H9 (cell line): ENCODE data around the gene CAPN3. TPM values are rescaled to one million over a fixed set of nuclear protein-coding genes. Genes with fewer than 3 reads are reported as not detected.

Source experiments
- DNase-seq: peaks from one replicate; pipeline ENCODE4 v3.0.0-alpha.2; 2017
- H2AFZ ChIP-seq: one replicate; pipeline ENCODE4 v1.6.1; 2013; ENCODE audit warnings: mild to moderate bottlenecking, low read length, control low read depth, moderate library complexity
- H2AK5ac ChIP-seq: 2 replicates; pipeline ENCODE4 v1.6.1; 2013; ENCODE audit warnings: low read length, control low read depth, mixed read lengths; ENCODE audit not compliant: insufficient read length
- H2BK120ac ChIP-seq: one replicate; pipeline ENCODE4 v1.6.1; 2013; ENCODE audit warnings: low read depth, mild to moderate bottlenecking, low read length, control low read depth, inconsistent platforms; ENCODE audit not compliant: poor library complexity, severe bottlenecking
- H2BK12ac ChIP-seq: 2 replicates; pipeline ENCODE4 v1.6.1; 2013; ENCODE audit warnings: low read length, control low read depth, mixed read lengths, low read depth; ENCODE audit not compliant: insufficient read length
- H2BK15ac ChIP-seq: 2 replicates; pipeline ENCODE4 v1.6.1; 2013; ENCODE audit warnings: low read depth, low read length, control low read depth
- H2BK20ac ChIP-seq: one replicate; pipeline ENCODE4 v1.6.1; 2013; ENCODE audit warnings: low read depth, mild to moderate bottlenecking, low read length, control low read depth, inconsistent platforms; ENCODE audit not compliant: poor library complexity, severe bottlenecking
- H2BK5ac ChIP-seq: 2 replicates; pipeline ENCODE4 v1.6.1; 2013; ENCODE audit warnings: low read length, control low read depth, mixed read lengths; ENCODE audit not compliant: insufficient read length
- H3K14ac ChIP-seq: 2 replicates; pipeline ENCODE4 v1.6.1; 2013; ENCODE audit warnings: low read length, control low read depth; ENCODE audit not compliant: insufficient read depth
- H3K18ac ChIP-seq: 2 replicates; pipeline ENCODE4 v1.6.1; 2013; ENCODE audit warnings: low read depth, mild to moderate bottlenecking, mixed read lengths, low read length, control low read depth; ENCODE audit not compliant: insufficient read length
- H3K23ac ChIP-seq: 2 replicates; pipeline ENCODE4 v1.6.1; 2013; ENCODE audit warnings: low read length, control low read depth, mixed read lengths, low read depth; ENCODE audit not compliant: insufficient read length
- H3K23me2 ChIP-seq: 2 replicates; pipeline ENCODE4 v1.6.1; 2013; ENCODE audit warnings: low read depth, mild to moderate bottlenecking, mixed read lengths, low read length, control low read depth; ENCODE audit not compliant: insufficient read length, poor library complexity, severe bottlenecking
- H3K27ac ChIP-seq: 2 replicates; pipeline ENCODE4 v1.5.1; 2013; ENCODE audit warnings: low read length, control low read depth, mixed read lengths, low read depth; ENCODE audit not compliant: insufficient read length
- H3K27me3 ChIP-seq: 2 replicates; pipeline ENCODE4 v1.6.1; 2013; ENCODE audit warnings: low read length, control low read depth, inconsistent platforms; ENCODE audit not compliant: insufficient read depth
- H3K4ac ChIP-seq: 2 replicates; pipeline ENCODE4 v1.6.1; 2013; ENCODE audit warnings: low read depth, mild to moderate bottlenecking, control low read depth, inconsistent platforms, low read length, moderate library complexity
- H3K4me1 ChIP-seq: 2 replicates; pipeline ENCODE4 v1.6.1; 2013; ENCODE audit warnings: low read length, control low read depth, inconsistent platforms; ENCODE audit not compliant: insufficient read depth
- H3K4me2 ChIP-seq: 2 replicates; pipeline ENCODE4 v1.6.1; 2013; ENCODE audit warnings: low read length, control low read depth, mixed read lengths; ENCODE audit not compliant: insufficient read length, insufficient read depth
- H3K56ac ChIP-seq: 2 replicates; pipeline ENCODE4 v1.6.1; 2013; ENCODE audit warnings: low read depth, mild to moderate bottlenecking, mixed read lengths, low read length, control low read depth; ENCODE audit not compliant: insufficient read length
- H3K79me1 ChIP-seq: 2 replicates; pipeline ENCODE4 v1.6.1; 2013; ENCODE audit warnings: low read depth, mild to moderate bottlenecking, moderate library complexity, low read length, control low read depth, inconsistent platforms; ENCODE audit not compliant: insufficient read depth, poor library complexity, severe bottlenecking
- H3K79me2 ChIP-seq: 2 replicates; pipeline ENCODE4 v1.6.1; 2013; ENCODE audit warnings: low read length, control low read depth, inconsistent platforms; ENCODE audit not compliant: insufficient read depth
- H3K9ac ChIP-seq: 2 replicates; pipeline ENCODE4 v1.6.1; 2013; ENCODE audit warnings: low read length, control low read depth, mixed read lengths; ENCODE audit not compliant: insufficient read length; ENCODE audit errors: extremely low read depth
- H3K9me3 ChIP-seq: one replicate; pipeline ENCODE4 v1.6.1; 2013; ENCODE audit warnings: low read depth, low read length, inconsistent platforms; ENCODE audit not compliant: control insufficient read depth
- H3T11ph ChIP-seq: one replicate; pipeline ENCODE4 v1.6.1; 2013; ENCODE audit warnings: mild to moderate bottlenecking, low read length, control low read depth, inconsistent platforms
- H4K20me1 ChIP-seq: one replicate; pipeline ENCODE4 v1.6.1; 2013; ENCODE audit not compliant: control insufficient read depth, insufficient read length, insufficient read depth
- H4K5ac ChIP-seq: 2 replicates; pipeline ENCODE4 v1.6.1; 2013; ENCODE audit warnings: low read depth, mild to moderate bottlenecking, mixed read lengths, low read length, control low read depth; ENCODE audit not compliant: insufficient read length
- H4K8ac ChIP-seq: replicated peaks from 2 replicates; pipeline ENCODE4 v1.6.1; 2013; ENCODE audit warnings: low read length, control low read depth, mixed read lengths, low read depth; ENCODE audit not compliant: insufficient read length
- H4K91ac ChIP-seq: 2 replicates; pipeline ENCODE4 v1.6.1; 2013; ENCODE audit warnings: low read depth, mild to moderate bottlenecking, moderate library complexity, mixed read lengths, low read length, control low read depth; ENCODE audit not compliant: insufficient read length
- H3K27ac Mint-ChIP-seq, 3 experiments: 2 replicates in 2 of 3; 3 replicates in 1 of 3; pipeline ENCODE4 v1.8.0; 2020 to 2021; ENCODE audit warnings: mixed read lengths in 3 of 3, mild to moderate bottlenecking in 1 of 3, moderate library complexity in 1 of 3
- H3K27me3 Mint-ChIP-seq: 2 replicates; pipeline ENCODE4 v1.8.0; 2021; ENCODE audit warnings: low read depth, mild to moderate bottlenecking, moderate library complexity, mixed read lengths
- H3K36me3 Mint-ChIP-seq, 3 experiments: 2 replicates in 2 of 3; 3 replicates in 1 of 3; pipeline ENCODE4 v1.8.0; 2020 to 2021; ENCODE audit warnings: low read depth in 3 of 3, mixed read lengths in 3 of 3; ENCODE audit not compliant: insufficient read depth in 1 of 3
- H3K4me1 Mint-ChIP-seq, 2 experiments: 2 replicates each; pipeline ENCODE4 v1.8.0; 2020; ENCODE audit warnings: mixed read lengths in 2 of 2
- H3K4me3 Mint-ChIP-seq, 2 experiments: 2 replicates in 1 of 2; 3 replicates in 1 of 2; pipeline ENCODE4 v1.8.0; 2020 to 2021; ENCODE audit warnings: mild to moderate bottlenecking in 2 of 2, mixed read lengths in 2 of 2, moderate library complexity in 1 of 2
- H3K9me3 Mint-ChIP-seq, 2 experiments: 2 replicates in 1 of 2; 3 replicates in 1 of 2; pipeline ENCODE4 v1.8.0; 2020; ENCODE audit warnings: mild to moderate bottlenecking in 2 of 2, mixed read lengths in 2 of 2, moderate library complexity in 1 of 2
- CTCF ChIP-seq: fragments of 200-600 bp; sonication (generic); conservative IDR thresholded peaks from 3 replicates; pipeline ENCODE4 v1.8.0; 2021; ENCODE audit warnings: antibody characterized with exemption, mild to moderate bottlenecking
- WGBS: extraction: QIAGEN DNeasy Blood & Tissue Kit; methylation state at CpG from one replicate; pipeline ENCODE4 v1.1.7; 2013; ENCODE audit warnings: missing lambda C conversion rate, low lambda C conversion rate, mixed read lengths; ENCODE audit not compliant: insufficient read length; ENCODE audit errors: extremely low coverage; 5-methylcytosine and 5-hydroxymethylcytosine counted together
- total RNA-seq: library from RNA; stranded (reverse); gene quantifications from 2 replicates; pipeline ENCODE4 v1.2.1, GENCODE V29; 2021

Gene CAPN3
- total RNA-seq, 1 experiment from 2014 or later, result 0.31 TPM

- no CpG with 5 or more reads among the region's 7 CpGs for WGBS
These were observed 6.9 kb upstream of the CAPN3 start for GRCh38 chr15:42352401-42352800.

More at GRCh38 chr15:42352401-42352800, 6.9 kb upstream of the CAPN3 start:
- no peaks in the 10 kb centered on the region for H3K27me3 ChIP-seq
- DNase-seq, result no peak
- H4K91ac ChIP-seq, result no peak overlapping the region
- H4K20me1 ChIP-seq, result no peaks in the 10 kb centered on the region
- no peak overlapping the region for H4K8ac ChIP-seq
- no peaks in the 10 kb centered on the region; the same call in 1 of the 2 replicates for H3K27me3 Mint-ChIP-seq
- no peak overlapping the region for H2AFZ ChIP-seq
- peaks cover 0 to 8% (median 0%) of the 10 kb centered on the region in 3 experiments; a peak in 2 of 7 replicates for H3K36me3 Mint-ChIP-seq
- H3K56ac ChIP-seq, result no peak overlapping the region
- H3K27ac ChIP-seq, result no peak overlapping the region
- H2BK20ac ChIP-seq, result no peak overlapping the region
- H2BK12ac ChIP-seq, result no peak overlapping the region
- no peaks in the 10 kb centered on the region for H3K9me3 Mint-ChIP-seq
- no peak overlapping the region for H3T11ph ChIP-seq
- no peak overlapping the region for H3K4me3 Mint-ChIP-seq
- no peak overlapping the region; the same call in 1 of the 2 replicates for H3K14ac ChIP-seq
- no peaks in the 10 kb centered on the region for H3K4me1 ChIP-seq
- H3K23ac ChIP-seq, result no peak overlapping the region
- H3K27ac Mint-ChIP-seq, result peak overlapping the region in 2 of 3 experiments; percentile 38 to 60; a peak in 2 of 7 replicates
- no peak overlapping the region for H2AK5ac ChIP-seq
- no peak overlapping the region for H2BK15ac ChIP-seq
- no peak overlapping the region for H3K4me2 ChIP-seq
- H3K23me2 ChIP-seq, result no peaks in the 10 kb centered on the region
- H2BK5ac ChIP-seq, result no peak overlapping the region
- no peak for TF ChIP-seq CTCF
- H2BK120ac ChIP-seq, result no peak overlapping the region
- H3K79me1 ChIP-seq, result no peaks in the 10 kb centered on the region
- H3K9ac ChIP-seq, result no peak overlapping the region
- no peak overlapping the region for H4K5ac ChIP-seq
- H3K18ac ChIP-seq, result no peak overlapping the region
- no peaks in the 10 kb centered on the region for H3K79me2 ChIP-seq
- no peaks in the 10 kb centered on the region for H3K4me1 Mint-ChIP-seq
- no peaks in the 10 kb centered on the region for H3K9me3 ChIP-seq
- no peak overlapping the region for H3K4ac ChIP-seq
